Hematopoietic multipotent progenitor cell treated with erythropoietin and hydrocortisone succinate and interleukin-3 and kit ligand, for 4 days (in vitro differentiated cells): ENCODE measurements around the gene NAPG.
A peak's percentile ranks its signal among the peaks of the same experiment; 100 is the strongest.
"Not testable (repeated sequence)": the region's sequence is repeated elsewhere in the genome, so short reads cannot be mapped to it uniquely, and the experiment has no call there.

Experiments
- DNase-seq: peaks from one replicate; pipeline ENCODE4 v3.0.0-alpha.2; 2015

NAPG gene

GRCh38 chr18:10515456-10515855 lies 10.4 kb upstream of the NAPG start:
- no peak for DNase-seq

- no peak for DNase-seq
These were observed 9.7 kb upstream of the NAPG start for GRCh38 chr18:10516078-10516477.

- DNase-seq = peak; percentile 70
These were observed 7.1 kb upstream of the NAPG start for GRCh38 chr18:10518595-10519255.

GRCh38 chr18:10519366-10519765 lies 6.5 kb upstream of the NAPG start:
- DNase-seq = no peak

GRCh38 chr18:10519999-10520935 lies 5.6 kb upstream of the NAPG start:
- DNase-seq = peak; percentile 94

- no peak for DNase-seq
These were observed 4.3 kb upstream of the NAPG start for GRCh38 chr18:10521566-10521965.

- DNase-seq = no peak
These were observed 3.3 kb upstream of the NAPG start for GRCh38 chr18:10522574-10522973.

GRCh38 chr18:10523544-10523943 lies 2.3 kb upstream of the NAPG start:
- no peak for DNase-seq

GRCh38 chr18:10524507-10525370 lies 1.1 kb upstream of the NAPG start:
- peak; percentile 41 for DNase-seq

- peak; percentile 40 for DNase-seq
These were observed 496 bp upstream of the NAPG start for GRCh38 chr18:10525371-10525691.

GRCh38 chr18:10526561-10526949 lies 728 bp downstream of the NAPG start:
- peak; percentile 34 for DNase-seq

GRCh38 chr18:10528439-10528838 lies 2.6 kb downstream of the NAPG start:
- no peak for DNase-seq

GRCh38 chr18:10530002-10530401 lies 4.2 kb downstream of the NAPG start:
- no peak for DNase-seq

GRCh38 chr18:10530852-10531251 lies 5.0 kb downstream of the NAPG start:
- no peak for DNase-seq

- DNase-seq = no peak
These were observed 7.3 kb downstream of the NAPG start for GRCh38 chr18:10533111-10533510.

GRCh38 chr18:10536280-10536679 lies 10.5 kb downstream of the NAPG start:
- DNase-seq = no peak

GRCh38 chr18:10537765-10538164 lies 11.9 kb downstream of the NAPG start:
- DNase-seq = no peak

- DNase-seq = not testable (repeated sequence)
These were observed 13.3 kb downstream of the NAPG start for GRCh38 chr18:10539124-10539523.

GRCh38 chr18:10543277-10543676 lies 17.4 kb downstream of the NAPG start:
- no peak for DNase-seq

GRCh38 chr18:10544093-10544748 lies 18.4 kb downstream of the NAPG start:
- no peak for DNase-seq

- no peak for DNase-seq
These were observed 20.9 kb downstream of the NAPG start for GRCh38 chr18:10546557-10547300.

- no peak for DNase-seq
These were observed 26.4 kb downstream of the NAPG start for GRCh38 chr18:10552226-10552625.
